Measurements from ENCODE around the gene R3HDML. TPM values are rescaled to one million over a fixed set of nuclear protein-coding genes. Genes with fewer than 3 reads are reported as not detected.
A peak's percentile ranks its signal among the peaks of the same experiment; 100 is the strongest.
"Not testable (repeated sequence)": the region's sequence is repeated elsewhere in the genome, so short reads cannot be mapped to it uniquely, and the experiment has no call there.

Gene R3HDML
- polyA plus RNA-seq, 3 donors, result not detected

GRCh38 chr20:44326391-44327159, 10.3 kb upstream of the R3HDML start:
- Mint-ChIP-seq H3K36me3 (no peaks in the 10 kb centered on the region), H3K4me3 (no peak overlapping the region), H3K4me1 (no peaks in the 10 kb centered on the region), H3K9me3 (peaks cover 0 to 2% (median 0%) of the 10 kb centered on the region in 7 donors), H3K27me3 (ENCODE audit: low read depth in 3 of 3) (peaks cover 13 to 39% (median 18%) of the 10 kb centered on the region in 3 donors), H3K27ac (no peak overlapping the region)
- Histone ChIP-seq H3K79me2 (ENCODE audit: insufficient read depth, low read length) (no peaks in the 10 kb centered on the region), H4K20me1 (ENCODE audit: insufficient read depth, low read length) (no peaks in the 10 kb centered on the region), H3K4me1 (ENCODE audit: control insufficient read depth in 1 of 2, insufficient read depth in 2 of 2, low read length in 2 of 2) (no peaks in the 10 kb centered on the region), H3K27me3 (ENCODE audit: control insufficient read depth in 2 of 2, insufficient read depth in 2 of 2, low read length in 2 of 2) (peaks cover 2 to 21% of the 10 kb centered on the region in 2 donors), H3K36me3 (replicated peaks in 1 of 2; ENCODE audit: control insufficient read depth in 1 of 2, insufficient read depth in 2 of 2, low read length in 2 of 2) (no peaks in the 10 kb centered on the region), H2AFZ (ENCODE audit: insufficient read depth, low read depth, low read length, poor library complexity, severe bottlenecking) (no peak overlapping the region), H3K9ac (ENCODE audit: insufficient read depth, low read length, poor library complexity, severe bottlenecking) (no peak overlapping the region), H3K27ac (ENCODE audit: low read depth in 1 of 2, low read length in 2 of 2) (no peak overlapping the region), H3K9me3 (replicated peaks in 1 of 2; ENCODE audit: control insufficient read depth in 1 of 2, insufficient read depth in 1 of 2, low read length in 2 of 2) (no peaks in the 10 kb centered on the region), H3K4me3 (replicated peaks in 1 of 3; ENCODE audit: low read depth in 2 of 3, low read length in 3 of 3) (no peak overlapping the region), H3K4me2 (replicated peaks; ENCODE audit: extremely low read depth, low read length, poor library complexity, severe bottlenecking) (no peak overlapping the region)
- no peak for DNase-seq
- 10% methylated on average over 17 of the region's 50 CpGs for WGBS (ENCODE audit: insufficient coverage)
- TF ChIP-seq CTCF (IDR thresholded peaks at IDR 0.05), result no peak
- intact Hi-C loops (cut with micrococcal nuclease), result no loop called here

- H3K36me3 Mint-ChIP-seq; H3K9me3 Mint-ChIP-seq; H3K9ac ChIP-seq (ENCODE audit: insufficient read depth, low read length, poor library complexity, severe bottlenecking); H3K9me3 ChIP-seq (replicated peaks in 1 of 2; ENCODE audit: control insufficient read depth in 1 of 2, insufficient read depth in 1 of 2, low read length in 2 of 2); H3K27ac Mint-ChIP-seq; H3K4me1 Mint-ChIP-seq; intact Hi-C loops (cut with micrococcal nuclease); H3K4me2 ChIP-seq (replicated peaks; ENCODE audit: extremely low read depth, low read length, poor library complexity, severe bottlenecking); H3K4me3 ChIP-seq (replicated peaks in 1 of 3; ENCODE audit: low read depth in 2 of 3, low read length in 3 of 3); H3K36me3 ChIP-seq (replicated peaks in 1 of 2; ENCODE audit: control insufficient read depth in 1 of 2, insufficient read depth in 2 of 2, low read length in 2 of 2); H2AFZ ChIP-seq (ENCODE audit: insufficient read depth, low read depth, low read length, poor library complexity, severe bottlenecking); H3K27ac ChIP-seq (ENCODE audit: low read depth in 1 of 2, low read length in 2 of 2); H3K4me1 ChIP-seq (ENCODE audit: control insufficient read depth in 1 of 2, insufficient read depth in 2 of 2, low read length in 2 of 2); H4K20me1 ChIP-seq (ENCODE audit: insufficient read depth, low read length); H3K79me2 ChIP-seq (ENCODE audit: insufficient read depth, low read length); DNase-seq: not testable (repeated sequence)
- peaks cover 14 to 38% (median 17%) of the 10 kb centered on the region in 3 donors for H3K27me3 Mint-ChIP-seq (ENCODE audit: low read depth in 3 of 3)
- peak overlapping the region in 1 of 2 donors; percentile 23 for H3K4me3 Mint-ChIP-seq
- H3K27me3 ChIP-seq (ENCODE audit: control insufficient read depth in 2 of 2, insufficient read depth in 2 of 2, low read length in 2 of 2), result peaks cover 2 to 21% of the 10 kb centered on the region in 2 donors
- WGBS (ENCODE audit: insufficient coverage), result 94% methylated on average over 3 of the region's 7 CpGs
Measured at GRCh38 chr20:44327748-44328147, 9.1 kb upstream of the R3HDML start.
